HG02938 (cell line): ENCODE results near the gene SLC1A1.
A peak's percentile ranks its signal among the peaks of the same experiment; 100 is the strongest.
"Not testable (repeated sequence)": the region's sequence is repeated elsewhere in the genome, so short reads cannot be mapped to it uniquely, and the experiment has no call there.

Experiments used
- ATAC-seq: cut with Tn5 transposase; IDR thresholded peaks from one replicate; pipeline ENCODE4 v1.9.1; 2021; ENCODE audit warnings: mild to moderate bottlenecking, moderate library complexity; ENCODE audit not compliant: unreplicated experiment

The SLC1A1 gene

GRCh38 chr9:4540425-4540824 is 50.2 kb downstream of the SLC1A1 start:
- ATAC-seq: no peak

- no peak for ATAC-seq
Measured at GRCh38 chr9:4541281-4541680, 51.0 kb downstream of the SLC1A1 start.

DNA sequence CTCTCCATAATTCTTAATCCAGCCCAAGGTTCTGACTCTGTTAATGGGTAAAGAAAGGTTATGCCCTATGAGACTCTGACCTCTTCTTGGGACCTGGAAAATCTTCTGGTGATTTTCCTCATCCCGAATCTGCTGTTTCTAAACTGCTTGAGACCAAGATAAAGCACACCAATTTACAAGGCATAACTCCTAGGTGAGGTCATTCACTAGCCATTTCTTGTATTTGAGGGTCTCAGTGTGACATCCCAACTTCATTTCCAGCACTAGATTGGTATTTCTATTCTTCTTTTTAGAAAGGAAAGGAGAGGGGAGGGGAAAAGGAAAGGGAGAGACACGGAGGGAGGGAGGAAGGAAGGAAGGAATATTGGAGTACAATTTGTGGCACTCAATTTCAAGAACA is 51.6 kb downstream of the SLC1A1 start:
- ATAC-seq: no peak

DNA sequence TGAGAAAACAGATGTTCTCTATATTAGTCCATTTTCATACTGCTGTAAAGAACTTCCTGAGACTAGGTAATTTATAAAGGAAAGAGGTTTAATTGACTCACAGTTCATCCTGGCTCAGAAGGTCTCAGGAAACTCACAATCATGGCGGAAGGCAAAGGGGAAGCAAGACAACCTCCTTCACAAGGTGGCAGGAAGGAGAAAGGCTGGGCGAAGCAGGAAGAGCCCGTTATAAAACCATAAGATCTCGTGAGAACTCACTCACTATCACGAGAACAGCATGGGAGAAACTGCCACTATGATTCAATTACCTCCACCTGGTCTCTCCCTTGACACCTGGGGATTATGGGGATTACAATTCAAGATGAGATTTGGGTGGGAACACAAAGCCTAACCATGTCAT is 54.4 kb downstream of the SLC1A1 start:
- ATAC-seq: not testable (repeated sequence)

DNA sequence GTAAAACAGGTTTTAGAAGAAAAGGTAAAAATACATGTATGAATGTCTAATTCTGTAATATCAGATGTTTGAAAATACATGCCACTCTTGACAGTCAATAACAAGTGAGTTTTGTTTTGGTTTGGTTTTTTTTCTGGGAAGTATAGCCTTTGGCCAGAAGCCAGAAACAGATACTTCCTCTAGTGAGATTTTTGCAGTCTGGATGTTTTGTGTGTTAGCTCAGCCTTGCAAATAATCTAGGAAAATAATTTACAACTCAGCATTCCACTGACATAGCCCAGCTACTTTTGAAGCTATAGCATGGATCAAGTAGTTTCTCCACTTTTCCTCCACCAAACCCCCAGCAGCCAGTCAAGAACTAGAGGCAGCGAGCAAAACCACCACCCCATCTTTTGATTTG is 56.7 kb downstream of the SLC1A1 start:
- no peak for ATAC-seq

- ATAC-seq: no peak
Measured at GRCh38 chr9:4548811-4549725, 58.8 kb downstream of the SLC1A1 start.

DNA sequence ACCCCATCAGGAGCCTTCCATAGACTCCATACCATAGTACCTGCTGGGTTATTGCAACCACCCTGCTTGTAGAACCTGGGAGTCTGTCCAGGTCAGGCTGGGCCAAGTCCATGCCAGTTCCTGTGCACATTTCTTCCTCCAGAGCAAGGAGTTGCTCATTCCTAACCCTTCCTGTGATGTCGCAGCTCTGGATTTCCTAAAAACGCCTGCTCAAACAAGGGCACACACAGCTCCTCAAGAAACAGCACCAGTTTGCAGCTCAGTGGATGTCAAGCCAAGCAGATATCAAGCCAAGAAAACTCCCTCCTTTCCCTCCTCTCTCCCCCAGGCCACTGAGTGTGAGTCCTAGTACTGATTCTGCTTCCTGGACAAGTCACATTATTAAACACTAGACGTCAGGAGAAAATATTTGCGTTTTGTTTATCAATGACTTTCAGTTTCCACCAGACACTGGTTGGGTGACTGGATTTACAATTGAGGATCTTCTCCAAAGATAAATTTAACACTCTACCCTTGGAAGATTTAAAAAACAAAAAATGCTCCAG is 59.6 kb downstream of the SLC1A1 start:
- ATAC-seq: no peak

DNA sequence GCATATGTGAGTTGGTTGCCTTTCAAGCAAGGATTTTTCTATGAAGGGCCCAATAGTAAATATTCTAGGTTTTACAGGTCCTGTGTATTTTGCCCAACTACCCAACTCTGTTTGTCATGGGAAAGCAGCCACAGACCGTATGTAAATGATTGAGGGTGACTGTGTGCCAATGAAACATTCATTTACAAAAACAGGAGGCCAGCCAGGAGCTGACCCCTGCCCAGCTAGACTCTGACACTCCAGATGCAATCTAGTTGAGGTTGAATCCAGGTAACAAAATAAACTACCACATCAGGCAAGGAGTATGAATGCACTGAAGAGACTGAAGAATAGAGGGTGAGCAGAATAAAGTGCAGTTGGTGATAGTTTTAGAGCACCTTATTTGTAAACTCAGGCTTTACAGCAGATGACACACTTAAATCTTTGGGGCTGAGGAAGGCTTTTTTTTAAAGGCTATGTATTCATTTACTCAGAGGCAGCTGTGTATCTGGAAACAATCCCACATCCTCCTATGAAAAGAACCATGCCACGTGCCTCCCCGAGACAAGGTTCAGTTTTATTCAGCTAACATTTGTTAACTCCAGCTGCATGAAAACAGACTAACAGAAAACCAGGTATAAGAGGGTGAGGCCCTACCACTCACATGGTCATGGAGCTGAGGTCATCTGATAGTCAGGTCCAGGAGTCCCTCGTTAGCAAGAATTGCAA is 60.7 kb downstream of the SLC1A1 start:
- no peak for ATAC-seq

GRCh38 chr9:4553951-4554381 is 63.7 kb downstream of the SLC1A1 start:
- ATAC-seq: no peak

DNA sequence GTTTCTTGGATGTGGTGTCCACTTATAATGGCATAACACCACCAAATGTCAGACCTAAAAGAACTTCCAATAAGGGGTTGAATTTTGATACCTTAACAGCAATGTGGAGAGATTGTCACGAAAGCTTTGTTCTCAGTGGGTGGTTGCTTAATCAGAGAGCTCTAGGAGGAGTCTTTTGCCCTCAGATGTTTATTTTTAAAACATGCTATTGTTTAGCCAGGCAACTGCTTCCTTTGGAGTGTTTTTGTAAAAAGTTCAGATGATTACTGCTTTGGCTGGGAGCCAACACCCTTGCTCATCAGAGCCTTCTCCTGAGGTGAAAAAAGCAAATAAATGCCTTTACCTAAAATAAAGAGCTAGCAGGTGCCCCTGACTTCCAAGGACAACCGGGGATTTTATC is 65.0 kb downstream of the SLC1A1 start:
- ATAC-seq: no peak

- no peak for ATAC-seq
Measured at GRCh38 chr9:4558371-4558998, 68.2 kb downstream of the SLC1A1 start.

DNA sequence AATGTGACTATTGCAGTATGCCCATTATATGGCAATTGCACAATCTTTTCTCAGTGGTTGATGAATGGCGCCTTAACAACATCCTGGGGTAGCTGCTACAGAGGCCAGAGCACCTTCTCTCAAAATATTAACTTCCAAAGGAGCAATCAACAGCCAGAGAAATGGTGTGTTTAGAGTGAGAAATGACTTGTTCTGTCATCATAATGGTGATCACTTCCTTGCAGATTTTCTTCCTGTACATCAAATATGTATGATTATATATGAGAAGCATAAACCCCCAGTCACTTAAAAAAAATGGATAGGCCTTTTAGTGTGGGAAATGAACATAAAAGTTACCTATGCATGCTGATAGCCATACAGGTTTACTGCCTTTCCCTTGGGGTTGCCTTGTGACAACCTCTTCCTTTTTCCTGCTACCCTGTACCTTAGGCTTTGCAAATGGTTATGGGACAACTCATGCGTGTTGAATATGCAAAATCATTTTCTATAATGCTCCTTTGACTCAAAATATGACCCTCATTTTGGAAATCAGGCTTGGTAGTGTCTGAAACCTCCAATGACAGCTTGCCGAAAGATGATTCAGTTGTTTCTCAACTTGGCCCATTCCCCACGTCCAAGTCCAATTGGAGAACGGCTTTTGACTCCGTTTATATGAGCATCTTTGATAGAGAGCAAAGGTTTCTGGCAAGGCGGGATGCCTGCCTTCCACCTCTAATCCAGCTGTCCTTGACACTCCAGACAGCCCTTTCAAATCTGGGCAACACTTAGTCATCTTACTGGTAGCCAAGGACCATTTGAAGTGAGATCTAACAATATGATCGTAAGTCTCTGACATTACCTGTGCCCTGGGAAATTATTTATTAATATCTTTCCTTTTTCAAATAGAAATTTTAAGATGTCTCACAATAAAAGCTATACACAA is 69.3 kb downstream of the SLC1A1 start:
- peak; percentile 75 for ATAC-seq

- ATAC-seq: no peak
Measured at GRCh38 chr9:4563105-4563504, 72.8 kb downstream of the SLC1A1 start.

DNA sequence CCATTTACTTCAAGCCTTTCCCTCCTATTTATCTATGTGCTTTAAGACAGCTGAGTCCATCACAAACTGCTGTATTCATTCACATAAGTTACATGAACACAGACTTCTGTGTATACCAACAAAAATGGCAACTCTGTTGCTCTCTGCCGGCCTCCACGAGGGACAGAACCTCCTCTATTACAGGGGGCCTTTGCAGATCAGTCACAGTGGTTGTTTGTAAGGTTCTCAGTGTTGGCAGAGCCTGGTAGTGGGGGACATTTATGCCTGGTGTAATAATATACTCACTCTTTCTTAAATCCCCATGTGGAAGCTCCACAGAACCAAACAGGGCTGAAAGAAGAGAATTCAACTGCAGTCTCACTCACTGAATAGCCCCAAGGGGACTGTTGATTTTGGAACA is 76.5 kb downstream of the SLC1A1 start:
- ATAC-seq: no peak

DNA sequence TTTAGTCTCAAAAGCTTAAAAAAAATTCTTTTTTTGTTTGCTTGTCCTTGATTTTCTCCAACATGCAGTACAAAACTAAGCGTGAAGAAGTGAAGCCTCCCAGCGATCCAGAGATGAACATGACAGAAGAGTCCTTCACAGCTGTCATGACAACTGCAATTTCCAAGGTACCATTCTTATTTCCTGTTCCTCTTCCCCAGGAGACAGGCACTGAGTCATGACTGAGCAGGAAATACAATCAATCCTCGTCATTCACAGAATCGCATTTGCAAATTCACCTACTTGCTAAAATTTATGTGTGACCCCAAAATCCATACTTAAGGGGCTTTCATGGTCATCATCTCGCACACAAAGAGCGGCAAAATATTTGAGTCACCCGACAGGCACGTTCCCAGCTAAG is 77.3 kb downstream of the SLC1A1 start:
- no peak for ATAC-seq

DNA sequence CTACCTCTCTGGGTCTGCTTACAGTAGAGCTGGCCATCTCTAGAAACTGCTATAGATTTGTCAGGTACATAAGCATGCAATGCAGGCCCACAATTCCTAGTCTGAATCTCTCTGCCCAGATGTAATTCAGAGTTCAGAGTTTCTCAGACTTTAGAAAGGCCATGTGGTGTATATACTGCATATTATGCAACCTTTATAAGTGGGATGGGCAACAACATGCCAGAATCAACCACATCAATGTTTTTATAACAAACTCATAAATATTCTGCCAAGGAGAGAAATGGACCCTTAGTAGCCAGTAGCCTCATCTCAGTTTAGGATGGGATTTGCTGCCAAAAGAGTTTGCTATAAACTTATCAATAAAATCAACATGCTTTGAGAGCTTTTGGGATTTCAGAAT is 78.8 kb downstream of the SLC1A1 start:
- no peak for ATAC-seq

GRCh38 chr9:4572184-4572826 is 82.0 kb downstream of the SLC1A1 start:
- no peak for ATAC-seq

DNA sequence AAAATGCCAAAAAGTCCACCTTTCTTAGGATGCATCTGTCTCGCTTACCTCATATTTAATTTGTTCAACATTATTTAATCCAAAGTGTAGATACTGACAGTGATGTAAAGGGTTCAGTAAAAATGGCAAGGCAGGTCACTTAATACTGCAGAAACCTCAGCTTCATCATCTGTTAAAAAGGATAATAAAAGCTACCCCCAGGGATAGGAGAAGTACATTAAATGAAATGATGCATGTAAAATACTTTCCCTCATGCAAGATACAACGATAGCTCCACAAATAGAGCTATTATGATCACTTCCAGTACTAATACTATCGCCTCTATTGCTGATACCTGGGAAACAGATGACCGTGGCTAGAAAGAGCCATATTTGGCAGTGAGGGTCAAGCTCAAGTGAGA is 82.9 kb downstream of the SLC1A1 start:
- ATAC-seq: no peak

DNA sequence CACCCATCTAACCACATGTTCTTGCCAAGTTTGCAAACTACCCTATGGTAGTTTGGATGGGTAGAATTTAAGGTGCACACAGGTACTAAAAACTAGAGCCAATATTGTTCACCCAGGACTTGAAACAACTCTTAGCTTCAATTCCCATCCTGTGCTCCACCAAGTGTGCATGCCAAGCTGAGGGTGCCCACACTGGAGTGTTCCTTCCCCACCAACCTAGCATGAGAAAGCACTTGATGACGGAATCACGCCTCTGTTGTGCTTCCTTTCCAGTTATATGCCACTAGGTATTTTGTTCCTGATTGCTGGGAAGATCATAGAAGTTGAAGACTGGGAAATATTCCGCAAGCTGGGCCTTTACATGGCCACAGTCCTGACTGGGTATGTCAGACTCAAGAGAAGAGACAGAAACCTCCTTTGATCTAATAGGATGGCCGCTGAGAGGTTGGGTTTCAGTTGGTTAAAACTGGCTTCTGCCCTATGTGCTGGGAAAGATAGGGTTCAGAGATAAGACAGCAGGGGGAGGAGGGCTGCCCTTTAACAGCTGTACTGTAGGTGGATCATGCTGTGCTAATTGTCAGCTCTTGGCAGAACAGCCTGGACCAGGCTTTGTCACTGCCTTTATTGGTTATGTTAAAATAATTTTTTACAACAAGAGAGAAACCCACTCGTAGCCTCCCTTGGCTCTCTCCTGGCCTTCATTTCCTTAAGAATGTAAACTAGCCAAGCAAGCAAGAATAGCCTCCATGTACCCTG is 83.5 kb downstream of the SLC1A1 start:
- ATAC-seq: no peak
